ENCODE results near the gene TMBIM1.

Gene TMBIM1

GRCh38 chr2:218271487-218271797, 20.9 kb downstream of the TMBIM1 start:
- no peak for DNase-seq

GRCh38 chr2:218270721-218271486, 21.4 kb downstream of the TMBIM1 start:
- peak; percentile 20 for DNase-seq

- peak; percentile 97 for DNase-seq
Observed at GRCh38 chr2:218269900-218270720, 22.2 kb downstream of the TMBIM1 start, which contains the start of the genes AAMP and PNKD. TSS of gene AAMP (minus strand) at chr2:218270137. CDS start at chr2:218270086, 51 bp downstream. TSS of gene PNKD (plus strand) at chr2:218270519. CDS start at chr2:218270536, 17 bp downstream.

- no peak for DNase-seq
Observed at GRCh38 chr2:218267259-218267658, 25.0 kb downstream of the TMBIM1 start.

- DNase-seq, result no peak
Observed at GRCh38 chr2:218266316-218266979, 25.9 kb downstream of the TMBIM1 start.

- DNase-seq, result no peak
Observed at GRCh38 chr2:218265626-218266025, 26.7 kb downstream of the TMBIM1 start.

GRCh38 chr2:218264773-218265561, 27.3 kb downstream of the TMBIM1 start:
- DNase-seq, result no peak

GRCh38 chr2:218263817-218264641, 28.3 kb downstream of the TMBIM1 start:
- DNase-seq, result no peak

GRCh38 chr2:218262631-218263586, 29.4 kb downstream of the TMBIM1 start:
- DNase-seq, result no peak

- DNase-seq, result no peak
Observed at GRCh38 chr2:218262237-218262600, 30.1 kb downstream of the TMBIM1 start.

GRCh38 chr2:218261423-218262236, 30.7 kb downstream of the TMBIM1 start:
- DNase-seq, result no peak

GRCh38 chr2:218260742-218261422, 31.4 kb downstream of the TMBIM1 start, which contains the start of gene GPBAR1:
TSS of gene GPBAR1 (plus strand) at chr2:218261015. CDS start at chr2:218262725, 1,710 bp downstream.
- no peak for DNase-seq

GRCh38 chr2:218260166-218260565, 32.1 kb downstream of the TMBIM1 start:
- DNase-seq, result no peak

- no peak for DNase-seq
Observed at GRCh38 chr2:218259099-218259961, 33.0 kb downstream of the TMBIM1 start.

- DNase-seq, result peak; percentile 62
Observed at GRCh38 chr2:218257390-218257981, 34.8 kb downstream of the TMBIM1 start.

GRCh38 chr2:218256612-218257350, 35.5 kb downstream of the TMBIM1 start:
- no peak for DNase-seq

- DNase-seq, result no peak
Observed at GRCh38 chr2:218255446-218255845, 36.9 kb downstream of the TMBIM1 start.

All from RPMI8226 (cell line).